H1 (cell line): ENCODE measurements around the gene MAPK9. TPM values are rescaled to one million over a fixed set of nuclear protein-coding genes. Genes with fewer than 3 reads are reported as not detected.

Source experiments
- BACH1 ChIP-seq: IDR thresholded peaks from 2 replicates; pipeline ENCODE4 v1.6.1; 2012; ENCODE audit warnings: low read length, improper control_type of control experiment
- CHD1 ChIP-seq: IDR thresholded peaks from 2 replicates; pipeline ENCODE4 v1.6.1; 2012; ENCODE audit warnings: low read depth, low read length, improper control_type of control experiment
- PHF8 ChIP-seq: fragments of 200-600 bp; sonication (generic); conservative IDR thresholded peaks from 2 replicates; pipeline ENCODE4 v1.7.1; 2012; ENCODE audit warnings: low read depth, mild to moderate bottlenecking, inconsistent platforms, low read length, moderate library complexity
- RNF2 ChIP-seq: fragments of 200-900, 300-1000 bp; sonication (generic); IDR thresholded peaks from 2 replicates; pipeline ENCODE4 v1.7.1; 2016; ENCODE audit warnings: borderline replicate concordance, low read depth, mild to moderate bottlenecking, antibody characterized with exemption, low read length; ENCODE audit not compliant: poor library complexity, severe bottlenecking; ENCODE audit errors: missing control alignments
- SIRT6 ChIP-seq: IDR thresholded peaks from one replicate; pipeline ENCODE4 v1.7.1; 2012; ENCODE audit warnings: low read length, inconsistent platforms
- SRF ChIP-seq: IDR thresholded peaks from 2 replicates; pipeline ENCODE4 v1.6.1; 2011; ENCODE audit warnings: mild to moderate bottlenecking, low read depth, low read length, moderate library complexity
- polyA plus RNA-seq, 7 experiments: library from polyadenylated mRNA; depleted of rRNA in 3 of 7; stranded (reverse) in 5 of 7; unstranded in 2 of 7; fragments of >200 nt in 5 of 7; fragments of 200-250 nt in 2 of 7; gene quantifications; 1 replicate in 5 of 7; 2 replicates in 1 of 7; 4 replicates in 1 of 7; pipeline versions ENCODE4 v1.2.1 to v1.2.3, GENCODE V29; 2011 to 2013; ENCODE audit warnings: missing spikeins in 2 of 7, mixed read lengths in 2 of 7
- total RNA-seq: library from RNA; stranded (reverse); fragmentation: NEBNext Ultra II Directional; extraction: Animal tissue kit (Norgen Biotek cat#: 25700); gene quantifications from 2 replicates; pipeline ENCODE4 v1.2.1, GENCODE V29; 2021
- TF ChIP-seq, protein P1 (sequence below), 3 experiments: IDR thresholded peaks; 1 replicate in 2 of 3; 2 replicates in 1 of 3; pipeline versions ENCODE4 v1.5.1 to v1.6.1; 2011; ENCODE audit warnings: low read length in 3 of 3, mild to moderate bottlenecking in 3 of 3, inconsistent platforms in 2 of 3, low read depth in 1 of 3, moderate library complexity in 1 of 3; ENCODE audit not compliant: insufficient read depth in 1 of 3; ENCODE audit errors: control extremely low read depth in 1 of 3

The MAPK9 gene
- total and polyA plus RNA-seq, 2 of the 8 experiments (the other 6 are each of a cell fraction or from before 2014, with no cell fraction given), result 22.3 to 43.7 TPM

DNA sequence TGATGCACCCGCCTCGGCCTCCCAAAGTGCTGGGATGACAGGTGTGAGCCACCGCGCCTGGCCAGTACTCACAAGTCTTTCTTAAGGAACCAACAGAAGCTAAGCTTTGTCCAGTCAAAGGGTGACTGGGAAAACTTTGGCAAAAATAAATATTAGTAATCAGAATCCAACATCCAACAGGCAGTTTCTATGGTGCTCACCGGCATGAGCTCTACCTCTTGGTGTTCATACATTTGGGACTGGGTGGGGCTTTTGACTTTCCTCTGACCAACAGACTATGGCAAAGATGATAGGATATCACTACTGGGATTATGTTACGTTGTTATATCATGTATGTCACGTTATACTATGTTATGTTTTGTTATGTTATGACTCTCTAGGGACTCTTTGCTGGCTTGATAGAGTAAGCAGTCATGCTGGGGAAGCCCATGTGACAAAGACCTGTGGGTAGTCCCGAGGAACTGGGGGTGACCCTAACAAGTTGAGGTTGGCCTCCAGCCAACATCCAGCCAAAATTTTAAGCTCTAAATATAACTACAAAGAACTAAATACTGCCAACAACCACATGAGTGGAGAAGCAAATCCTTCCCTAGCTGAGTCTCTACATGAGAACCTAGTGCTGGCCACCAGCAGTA, 88.8 kb downstream of the MAPK9 start (continued):
- no peak for TF ChIP-seq PHF8
- TF ChIP-seq CHD1, result no peak
- no peak for TF ChIP-seq SIRT6
- no peak for TF ChIP-seq SRF
- TF ChIP-seq, protein P1, sequence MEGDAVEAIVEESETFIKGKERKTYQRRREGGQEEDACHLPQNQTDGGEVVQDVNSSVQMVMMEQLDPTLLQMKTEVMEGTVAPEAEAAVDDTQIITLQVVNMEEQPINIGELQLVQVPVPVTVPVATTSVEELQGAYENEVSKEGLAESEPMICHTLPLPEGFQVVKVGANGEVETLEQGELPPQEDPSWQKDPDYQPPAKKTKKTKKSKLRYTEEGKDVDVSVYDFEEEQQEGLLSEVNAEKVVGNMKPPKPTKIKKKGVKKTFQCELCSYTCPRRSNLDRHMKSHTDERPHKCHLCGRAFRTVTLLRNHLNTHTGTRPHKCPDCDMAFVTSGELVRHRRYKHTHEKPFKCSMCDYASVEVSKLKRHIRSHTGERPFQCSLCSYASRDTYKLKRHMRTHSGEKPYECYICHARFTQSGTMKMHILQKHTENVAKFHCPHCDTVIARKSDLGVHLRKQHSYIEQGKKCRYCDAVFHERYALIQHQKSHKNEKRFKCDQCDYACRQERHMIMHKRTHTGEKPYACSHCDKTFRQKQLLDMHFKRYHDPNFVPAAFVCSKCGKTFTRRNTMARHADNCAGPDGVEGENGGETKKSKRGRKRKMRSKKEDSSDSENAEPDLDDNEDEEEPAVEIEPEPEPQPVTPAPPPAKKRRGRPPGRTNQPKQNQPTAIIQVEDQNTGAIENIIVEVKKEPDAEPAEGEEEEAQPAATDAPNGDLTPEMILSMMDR (IDR thresholded peaks at IDR 0.05; ENCODE audit: control extremely low read depth in 1 of 3, insufficient read depth in 1 of 3, low read depth in 1 of 3, low read length in 3 of 3), result no peak
- no peak for TF ChIP-seq RNF2
- no peak for TF ChIP-seq BACH1
